Spinal cord (tissue), 10 donors: Measurements from ENCODE around the gene HOXB8. TPM values are rescaled to one million over a fixed set of nuclear protein-coding genes. Genes with fewer than 3 reads are reported as not detected.

Experiments used
- DNase-seq, 6 donors: peaks; one replicate each; pipeline versions ENCODE4 v3.0.0 to v3.0.0-alpha.2; 2013 to 2015; ENCODE audit warnings: low spot score in 6 of 6, low read depth in 4 of 6
- H3K27ac ChIP-seq: one replicate; pipeline ENCODE4 v1.5.1; 2013; ENCODE audit warnings: low read depth, low read length, control low read depth
- H3K27me3 ChIP-seq: one replicate; pipeline ENCODE4 v1.6.1; 2013; ENCODE audit warnings: low read length; ENCODE audit not compliant: control insufficient read depth, insufficient read depth
- H3K36me3 ChIP-seq: one replicate; pipeline ENCODE4 v1.6.1; 2013; ENCODE audit warnings: low read length; ENCODE audit not compliant: control insufficient read depth, insufficient read depth
- H3K4me1 ChIP-seq: one replicate; pipeline ENCODE4 v1.6.1; 2013; ENCODE audit warnings: low read length; ENCODE audit not compliant: control insufficient read depth, insufficient read depth
- H3K4me3 ChIP-seq: one replicate; pipeline ENCODE4 v1.5.1; 2013; ENCODE audit warnings: low read depth, low read length, control low read depth
- H3K9me3 ChIP-seq: one replicate; pipeline ENCODE4 v1.6.1; 2013; ENCODE audit warnings: low read length; ENCODE audit not compliant: control insufficient read depth, insufficient read depth
- WGBS: methylation state at CpG from one replicate; pipeline ENCODE4 v1.1.5; 2013; ENCODE audit warnings: missing lambda C conversion rate; ENCODE audit not compliant: insufficient coverage; 5-methylcytosine and 5-hydroxymethylcytosine counted together
- long read RNA-seq, 4 donors: transcript quantifications; one replicate each; lab custom pipeline, GENCODE V29; 2026
- polyA plus RNA-seq, 2 donors: library from polyadenylated mRNA; unstranded; fragments of 120-200 nt; gene quantifications; one replicate each; pipeline ENCODE4 v1.2.1, GENCODE V29; 2013; ENCODE audit not compliant: insufficient read length in 2 of 2
- total RNA-seq, 2 donors: library from RNA; depleted of rRNA in 1 of 2; stranded (reverse); fragments of 120-200 nt in 1 of 2; fragments of >200 nt in 1 of 2; gene quantifications; one replicate each; pipeline versions ENCODE4 v1.2.3 to v1.2.4, GENCODE V29; 2013 to 2014
- donor health status: healthy.

HOXB8 gene
- total RNA-seq (100 to 1,000 TPM in 1 of 2 donors, 10 to 100 TPM in 1; 23.7 to 110 TPM), polyA plus RNA-seq (100 to 1,000 TPM; 499 to 522 TPM)
- long read RNA-seq, donor 1, transcript HOXB8-203 (2 exons, 743 nt), result major isoform, 128 of 226 reads
- long read RNA-seq, donor 1, transcript HOXB8-201 (2 exons, 1,823 nt), result minor isoform, 93 of 226 reads
- long read RNA-seq, donor 1, partial matches to known transcripts, result 5 of 226 reads
- long read RNA-seq, donor 1, other reads (novel, unspliced or antisense), result 0 of 226 reads
- long read RNA-seq, donor 2, transcript HOXB8-203 (2 exons, 743 nt), result major isoform, 50 of 85 reads
- long read RNA-seq, donor 2, transcript HOXB8-201 (2 exons, 1,823 nt), result minor isoform, 35 of 85 reads
- long read RNA-seq, donor 2, partial matches to known transcripts, result 0 of 85 reads
- long read RNA-seq, donor 2, other reads (novel, unspliced or antisense), result 0 of 85 reads
- long read RNA-seq, donor 3, transcript HOXB8-203 (2 exons, 743 nt), result major isoform, 55 of 101 reads
- long read RNA-seq, donor 3, transcript HOXB8-201 (2 exons, 1,823 nt), result minor isoform, 46 of 101 reads
- long read RNA-seq, donor 3, partial matches to known transcripts, result 0 of 101 reads
- long read RNA-seq, donor 3, other reads (novel, unspliced or antisense), result 0 of 101 reads
- long read RNA-seq, donor 4, partial matches to known transcripts, result 0 of 1 reads
- long read RNA-seq, donor 4, other reads (novel, unspliced or antisense), result 0 of 1 reads

- H3K27ac ChIP-seq, result peak within 1 kb of the TSS; percentile 99
- no peaks in the 10 kb centered on the region for H3K9me3 ChIP-seq
- 0% methylated on average over 3 of the region's 41 CpGs for WGBS
- H3K36me3 ChIP-seq, result peaks cover 21% of the 10 kb centered on the region
- peaks cover 6% of the 10 kb centered on the region for H3K27me3 ChIP-seq
- peak within 1 kb of the TSS; percentile 65 for H3K4me3 ChIP-seq
- DNase-seq, result peak in 5 of 6 donors; percentile 24 to 99 (median 87)
- H3K4me1 ChIP-seq, result peaks cover 59% of the 10 kb centered on the region
Measured at GRCh38 chr17:48615047-48615962, at the start of gene HOXB8. Gene HOXB8 (minus strand): TSS chr17:48615292. CDS start chr17:48614704, 588 bp downstream.

GRCh38 chr17:48663134-48663924, 48.2 kb upstream of the HOXB8 start:
- H3K27ac ChIP-seq, result no peak overlapping the region
- no peaks in the 10 kb centered on the region for H3K27me3 ChIP-seq
- H3K4me3 ChIP-seq, result no peak overlapping the region
- WGBS, result 85% methylated on average over 6 of the region's 8 CpGs
- DNase-seq, result peak in 1 of 6 donors; percentile 35
- no peaks in the 10 kb centered on the region for H3K9me3 ChIP-seq
- no peaks in the 10 kb centered on the region for H3K4me1 ChIP-seq
- no peaks in the 10 kb centered on the region for H3K36me3 ChIP-seq

GRCh38 chr17:48655913-48656312, 40.8 kb upstream of the HOXB8 start:
- H3K27ac ChIP-seq, result no peak overlapping the region
- no peaks in the 10 kb centered on the region for H3K4me1 ChIP-seq
- H3K4me3 ChIP-seq, result no peak overlapping the region
- no peaks in the 10 kb centered on the region for H3K27me3 ChIP-seq
- H3K36me3 ChIP-seq, result no peaks in the 10 kb centered on the region
- no peaks in the 10 kb centered on the region for H3K9me3 ChIP-seq
- no peak for DNase-seq

GRCh38 chr17:48649741-48650140, 34.6 kb upstream of the HOXB8 start:
- no CpG with 5 or more reads among the region's 1 CpG for WGBS
- Histone ChIP-seq H3K27ac (no peak overlapping the region), H3K36me3 (no peaks in the 10 kb centered on the region), H3K4me1 (peaks cover 18% of the 10 kb centered on the region), H3K27me3 (peaks cover 32% of the 10 kb centered on the region), H3K9me3 (no peaks in the 10 kb centered on the region), H3K4me3 (no peak overlapping the region)
- DNase-seq, result no peak

- H3K9me3 ChIP-seq, result no peaks in the 10 kb centered on the region
- H3K4me1 ChIP-seq, result peaks cover 19% of the 10 kb centered on the region
- H3K27me3 ChIP-seq, result peaks cover 50% of the 10 kb centered on the region
- DNase-seq, result no peak
- H3K27ac ChIP-seq, result no peak overlapping the region
- H3K4me3 ChIP-seq, result peak overlapping the region; percentile 40
- no peaks in the 10 kb centered on the region for H3K36me3 ChIP-seq
- no CpG with 5 or more reads among the region's 1 CpG for WGBS
Measured at GRCh38 chr17:48647963-48648245, 32.8 kb upstream of the HOXB8 start.

- Histone ChIP-seq H3K36me3 (no peaks in the 10 kb centered on the region), H3K4me1 (peaks cover 24% of the 10 kb centered on the region), H3K27me3 (peaks cover 56% of the 10 kb centered on the region), H3K27ac (no peak overlapping the region), H3K9me3 (no peaks in the 10 kb centered on the region), H3K4me3 (peak overlapping the region; percentile 40)
- under 1% methylated on average over 28 of the region's 30 CpGs for WGBS
- peak in 1 of 6 donors; percentile 13 for DNase-seq
Measured at GRCh38 chr17:48647103-48647962, 32.2 kb upstream of the HOXB8 start.

GRCh38 chr17:48646183-48647102, 31.4 kb upstream of the HOXB8 start:
- H3K4me3 ChIP-seq, result peak overlapping the region; percentile 53
- DNase-seq, result no peak

More at GRCh38 chr17:48646183-48647102, 31.4 kb upstream of the HOXB8 start:
- Histone ChIP-seq H3K27ac (peak overlapping the region; percentile 72), H3K36me3 (no peaks in the 10 kb centered on the region), H3K27me3 (peaks cover 65% of the 10 kb centered on the region), H3K9me3 (no peaks in the 10 kb centered on the region), H3K4me1 (peaks cover 33% of the 10 kb centered on the region)
- 1% methylated on average over 68 of the region's 80 CpGs for WGBS
